SK-N-SH treated with all-trans-retinoic acid at 6 μM for 48 hours (cell line): Measurements from ENCODE around the gene TXNDC11.

Experiments
- ATAC-seq: fragments of 200-7000 bp; cut with Tn5 transposase; 3 replicates; pipeline ENCODE4 v1.9.1; 2020; ENCODE audit warnings: mild to moderate bottlenecking, moderate library complexity
- ARNTL ChIP-seq: fragments of 450-650 bp; formaldehyde crosslinking; IDR thresholded peaks from 2 replicates; pipeline ENCODE4 v1.5.0; 2020; ENCODE audit warnings: low read depth, mild to moderate bottlenecking, moderate library complexity, borderline replicate concordance
- BACH2 ChIP-seq: fragments of 250-450 bp; sonication (Bioruptor Pico); IDR thresholded peaks from 2 replicates; pipeline ENCODE4 v1.9.0; 2021; ENCODE audit warnings: mild to moderate bottlenecking, borderline replicate concordance
- CSDC2 ChIP-seq: fragments of 250-450 bp; sonication (Bioruptor Pico); IDR thresholded peaks from 2 replicates; pipeline ENCODE4 v1.5.0; 2020; ENCODE audit warnings: mild to moderate bottlenecking, moderate library complexity
- ISL1 ChIP-seq: fragments of 250-450 bp; sonication (Bioruptor Pico); IDR thresholded peaks from 2 replicates; pipeline ENCODE4 v2.1.2; 2022; ENCODE audit warnings: mild to moderate bottlenecking, moderate library complexity
- PPARA ChIP-seq: fragments of 250-450 bp; sonication (Bioruptor Pico); IDR thresholded peaks from 2 replicates; pipeline ENCODE4 v1.5.0; 2020; ENCODE audit warnings: mild to moderate bottlenecking, borderline replicate concordance
- RARB ChIP-seq: fragments of 250-450 bp; sonication (Bioruptor Pico); IDR thresholded peaks from 2 replicates; pipeline ENCODE4 v1.8.0; 2021; ENCODE audit warnings: mild to moderate bottlenecking, moderate library complexity
- SNAI2 ChIP-seq: fragments of 250-450 bp; sonication (Bioruptor Pico); IDR thresholded peaks from 2 replicates; pipeline ENCODE4 v1.5.0; 2020; ENCODE audit warnings: mild to moderate bottlenecking, moderate library complexity
- TCF4 ChIP-seq: fragments of 250-450 bp; sonication (Bioruptor Pico); IDR thresholded peaks from 2 replicates; pipeline ENCODE4 v1.8.0; 2021; ENCODE audit warnings: mild to moderate bottlenecking, moderate library complexity, borderline replicate concordance
- TOX ChIP-seq: fragments of 250-450 bp; sonication (Bioruptor Pico); IDR thresholded peaks from 2 replicates; pipeline ENCODE4 v1.8.0; 2021; ENCODE audit warnings: mild to moderate bottlenecking, moderate library complexity, borderline replicate concordance
- ZC3H10 ChIP-seq: fragments of 250-450 bp; sonication (Bioruptor Pico); IDR thresholded peaks from 2 replicates; pipeline ENCODE4 v1.5.1; 2021; ENCODE audit warnings: mild to moderate bottlenecking, moderate library complexity
- ZFP30 ChIP-seq: fragments of 450-650 bp; formaldehyde crosslinking; IDR thresholded peaks from 2 replicates; pipeline ENCODE4 v1.5.0; 2022; ENCODE audit warnings: mild to moderate bottlenecking, moderate library complexity
- ZNF565 ChIP-seq: fragments of 450-650 bp; formaldehyde crosslinking; conservative IDR thresholded peaks from 2 replicates; pipeline ENCODE4 v1.5.0; 2020; ENCODE audit warnings: low read depth, mild to moderate bottlenecking, moderate library complexity
- ZNF8 ChIP-seq: fragments of 450-650 bp; formaldehyde crosslinking; IDR thresholded peaks from 2 replicates; pipeline ENCODE4 v1.5.0; 2020; ENCODE audit warnings: mild to moderate bottlenecking, moderate library complexity
- TF ChIP-seq, protein P1 (sequence below): fragments of 250-450 bp; sonication (Bioruptor Pico); IDR thresholded peaks from 2 replicates; pipeline ENCODE4 v1.8.0; 2021; ENCODE audit warnings: low read depth, mild to moderate bottlenecking, moderate library complexity, borderline replicate concordance
- TF ChIP-seq, protein P2 (sequence below): fragments of 250-450 bp; sonication (Bioruptor Pico); IDR thresholded peaks from 2 replicates; pipeline ENCODE4 v1.8.0; 2020; ENCODE audit warnings: mild to moderate bottlenecking, moderate library complexity, borderline replicate concordance
- TF ChIP-seq, protein P3 (sequence below): fragments of 250-450 bp; sonication (Bioruptor Pico); IDR thresholded peaks from 2 replicates; pipeline ENCODE4 v1.5.1; 2021; ENCODE audit warnings: mild to moderate bottlenecking, moderate library complexity
- TF ChIP-seq, protein P4 (sequence below): fragments of 250-450 bp; sonication (Bioruptor Pico); IDR thresholded peaks from 2 replicates; pipeline ENCODE4 v1.5.1; 2020; ENCODE audit warnings: low read depth, mild to moderate bottlenecking, moderate library complexity
- TF ChIP-seq, protein P5 (sequence below): fragments of 250-450 bp; sonication (Bioruptor Pico); IDR thresholded peaks from 2 replicates; pipeline ENCODE4 v1.5.0; 2020; ENCODE audit warnings: mild to moderate bottlenecking, moderate library complexity

TXNDC11 gene

DNA sequence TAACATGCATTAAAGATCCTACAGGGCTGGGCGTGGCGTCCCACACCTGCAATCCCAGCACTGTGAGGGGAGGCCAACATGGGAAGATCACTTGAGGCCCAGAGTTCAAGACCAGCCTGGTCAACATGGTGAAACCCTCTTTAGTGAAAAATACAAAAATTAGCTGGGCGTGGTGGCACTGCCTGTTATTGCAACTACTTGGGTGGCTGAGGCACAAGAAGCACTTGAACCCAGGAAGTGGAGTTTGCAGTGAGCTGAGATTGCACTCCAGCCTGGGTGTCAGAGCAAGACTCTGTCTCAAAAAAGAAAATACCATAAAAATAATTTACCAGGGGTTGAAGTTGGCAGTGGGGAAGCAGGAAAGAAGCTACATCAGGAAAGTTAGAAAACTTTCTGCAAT, 12.9 kb downstream of the TXNDC11 start:
- no peak for TF ChIP-seq TCF4 (CRISPR knock-in tag)
- ATAC-seq: no peak

DNA sequence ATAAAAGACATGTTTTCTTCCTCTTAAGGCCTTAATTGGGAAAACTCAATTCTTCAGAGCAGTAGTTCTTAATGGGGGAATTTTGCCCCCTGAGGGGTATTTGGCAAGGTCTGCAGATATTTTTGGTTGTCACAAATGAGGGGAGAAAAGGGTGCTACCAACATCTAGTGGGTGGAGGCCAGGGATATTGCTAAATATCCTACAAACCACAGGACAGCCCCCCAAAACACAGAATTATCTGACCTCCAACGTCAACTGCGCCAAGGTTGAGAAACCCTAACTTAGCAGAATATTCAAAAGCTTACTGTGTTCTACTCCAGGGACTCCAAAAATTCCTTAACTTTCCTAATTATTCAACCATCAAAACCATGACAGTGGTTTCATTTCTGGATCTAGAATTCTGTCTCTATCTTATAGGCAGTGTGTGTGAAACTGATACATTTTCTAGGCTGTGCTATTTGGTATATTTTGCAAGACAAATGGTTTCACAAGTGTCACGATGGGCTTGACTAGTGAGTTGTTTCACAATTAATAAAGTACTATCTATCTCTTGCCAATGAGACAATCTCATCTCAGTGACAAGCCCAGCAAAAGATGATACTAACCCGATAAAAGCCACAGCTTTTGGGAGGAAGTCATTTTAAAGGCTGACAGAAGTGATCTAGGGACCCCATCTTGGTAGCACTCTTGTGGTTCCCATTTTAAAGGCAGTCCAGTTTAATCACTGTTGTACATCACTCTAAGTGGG, 14.7 kb downstream of the TXNDC11 start:
- ATAC-seq: no peak

DNA sequence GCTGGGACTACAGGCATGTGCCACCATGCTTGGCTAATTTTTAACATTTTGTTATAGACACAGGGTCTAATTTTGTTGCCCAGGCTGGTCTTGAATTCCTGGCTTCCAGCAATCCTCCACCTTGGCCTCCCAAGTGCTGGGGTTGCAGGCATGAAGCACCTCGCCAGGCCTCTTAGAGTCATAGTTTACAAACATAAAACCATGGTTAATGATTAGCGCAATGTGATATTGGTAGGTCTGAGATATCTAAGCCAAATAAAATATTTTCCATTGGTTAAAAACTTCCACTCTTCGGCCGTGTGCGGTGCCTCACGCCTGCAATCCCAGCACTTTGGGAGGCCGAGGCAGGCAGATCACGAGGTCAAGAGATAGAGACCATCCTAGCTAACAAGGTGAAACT, 16.6 kb downstream of the TXNDC11 start:
- no peak for ATAC-seq
- TF ChIP-seq, protein P1, sequence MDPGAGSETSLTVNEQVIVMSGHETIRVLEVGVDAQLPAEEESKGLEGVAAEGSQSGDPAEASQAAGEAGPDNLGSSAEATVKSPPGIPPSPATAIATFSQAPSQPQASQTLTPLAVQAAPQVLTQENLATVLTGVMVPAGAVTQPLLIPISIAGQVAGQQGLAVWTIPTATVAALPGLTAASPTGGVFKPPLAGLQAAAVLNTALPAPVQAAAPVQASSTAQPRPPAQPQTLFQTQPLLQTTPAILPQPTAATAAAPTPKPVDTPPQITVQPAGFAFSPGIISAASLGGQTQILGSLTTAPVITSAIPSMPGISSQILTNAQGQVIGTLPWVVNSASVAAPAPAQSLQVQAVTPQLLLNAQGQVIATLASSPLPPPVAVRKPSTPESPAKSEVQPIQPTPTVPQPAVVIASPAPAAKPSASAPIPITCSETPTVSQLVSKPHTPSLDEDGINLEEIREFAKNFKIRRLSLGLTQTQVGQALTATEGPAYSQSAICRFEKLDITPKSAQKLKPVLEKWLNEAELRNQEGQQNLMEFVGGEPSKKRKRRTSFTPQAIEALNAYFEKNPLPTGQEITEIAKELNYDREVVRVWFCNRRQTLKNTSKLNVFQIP (CRISPR knock-in tag): no peak
- TF ChIP-seq TOX (CRISPR knock-in tag) (no peak), ZFP30 (CRISPR knock-in tag) (no peak), SNAI2 (CRISPR knock-in tag) (no peak), RARB (CRISPR knock-in tag) (no peak), CSDC2 (no peak), ARNTL (CRISPR knock-in tag) (no peak), TCF4 (CRISPR knock-in tag) (no peak), ZNF8 (CRISPR knock-in tag) (no peak), ZC3H10 (no peak), BACH2 (CRISPR knock-in tag) (no peak), PPARA (CRISPR knock-in tag) (no peak), ISL1 (CRISPR knock-in tag) (no peak)
- TF ChIP-seq, protein P2, sequence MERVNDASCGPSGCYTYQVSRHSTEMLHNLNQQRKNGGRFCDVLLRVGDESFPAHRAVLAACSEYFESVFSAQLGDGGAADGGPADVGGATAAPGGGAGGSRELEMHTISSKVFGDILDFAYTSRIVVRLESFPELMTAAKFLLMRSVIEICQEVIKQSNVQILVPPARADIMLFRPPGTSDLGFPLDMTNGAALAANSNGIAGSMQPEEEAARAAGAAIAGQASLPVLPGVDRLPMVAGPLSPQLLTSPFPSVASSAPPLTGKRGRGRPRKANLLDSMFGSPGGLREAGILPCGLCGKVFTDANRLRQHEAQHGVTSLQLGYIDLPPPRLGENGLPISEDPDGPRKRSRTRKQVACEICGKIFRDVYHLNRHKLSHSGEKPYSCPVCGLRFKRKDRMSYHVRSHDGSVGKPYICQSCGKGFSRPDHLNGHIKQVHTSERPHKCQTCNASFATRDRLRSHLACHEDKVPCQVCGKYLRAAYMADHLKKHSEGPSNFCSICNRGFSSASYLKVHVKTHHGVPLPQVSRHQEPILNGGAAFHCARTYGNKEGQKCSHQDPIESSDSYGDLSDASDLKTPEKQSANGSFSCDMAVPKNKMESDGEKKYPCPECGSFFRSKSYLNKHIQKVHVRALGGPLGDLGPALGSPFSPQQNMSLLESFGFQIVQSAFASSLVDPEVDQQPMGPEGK: no peak
- TF ChIP-seq, protein P3, sequence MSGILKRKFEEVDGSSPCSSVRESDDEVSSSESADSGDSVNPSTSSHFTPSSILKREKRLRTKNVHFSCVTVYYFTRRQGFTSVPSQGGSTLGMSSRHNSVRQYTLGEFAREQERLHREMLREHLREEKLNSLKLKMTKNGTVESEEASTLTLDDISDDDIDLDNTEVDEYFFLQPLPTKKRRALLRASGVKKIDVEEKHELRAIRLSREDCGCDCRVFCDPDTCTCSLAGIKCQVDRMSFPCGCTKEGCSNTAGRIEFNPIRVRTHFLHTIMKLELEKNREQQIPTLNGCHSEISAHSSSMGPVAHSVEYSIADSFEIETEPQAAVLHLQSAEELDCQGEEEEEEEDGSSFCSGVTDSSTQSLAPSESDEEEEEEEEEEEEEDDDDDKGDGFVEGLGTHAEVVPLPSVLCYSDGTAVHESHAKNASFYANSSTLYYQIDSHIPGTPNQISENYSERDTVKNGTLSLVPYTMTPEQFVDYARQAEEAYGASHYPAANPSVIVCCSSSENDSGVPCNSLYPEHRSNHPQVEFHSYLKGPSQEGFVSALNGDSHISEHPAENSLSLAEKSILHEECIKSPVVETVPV (CRISPR knock-in tag): no peak
- TF ChIP-seq, protein P4, sequence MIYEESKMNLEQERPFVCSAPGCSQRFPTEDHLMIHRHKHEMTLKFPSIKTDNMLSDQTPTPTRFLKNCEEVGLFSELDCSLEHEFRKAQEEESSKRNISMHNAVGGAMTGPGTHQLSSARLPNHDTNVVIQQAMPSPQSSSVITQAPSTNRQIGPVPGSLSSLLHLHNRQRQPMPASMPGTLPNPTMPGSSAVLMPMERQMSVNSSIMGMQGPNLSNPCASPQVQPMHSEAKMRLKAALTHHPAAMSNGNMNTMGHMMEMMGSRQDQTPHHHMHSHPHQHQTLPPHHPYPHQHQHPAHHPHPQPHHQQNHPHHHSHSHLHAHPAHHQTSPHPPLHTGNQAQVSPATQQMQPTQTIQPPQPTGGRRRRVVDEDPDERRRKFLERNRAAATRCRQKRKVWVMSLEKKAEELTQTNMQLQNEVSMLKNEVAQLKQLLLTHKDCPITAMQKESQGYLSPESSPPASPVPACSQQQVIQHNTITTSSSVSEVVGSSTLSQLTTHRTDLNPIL (CRISPR knock-in tag): no peak
- TF ChIP-seq, all 23 proteins: peak for 0

More for the DNA sequence above, 14.7 kb downstream of the TXNDC11 start:
- TF ChIP-seq, protein P4 (CRISPR knock-in tag): no peak
- TF ChIP-seq CSDC2: no peak
- no peak for TF ChIP-seq ZFP30 (CRISPR knock-in tag)
- no peak for TF ChIP-seq RARB (CRISPR knock-in tag)
- TF ChIP-seq, protein P3 (CRISPR knock-in tag): no peak
- TF ChIP-seq BACH2 (CRISPR knock-in tag): no peak
- TF ChIP-seq, protein P5, sequence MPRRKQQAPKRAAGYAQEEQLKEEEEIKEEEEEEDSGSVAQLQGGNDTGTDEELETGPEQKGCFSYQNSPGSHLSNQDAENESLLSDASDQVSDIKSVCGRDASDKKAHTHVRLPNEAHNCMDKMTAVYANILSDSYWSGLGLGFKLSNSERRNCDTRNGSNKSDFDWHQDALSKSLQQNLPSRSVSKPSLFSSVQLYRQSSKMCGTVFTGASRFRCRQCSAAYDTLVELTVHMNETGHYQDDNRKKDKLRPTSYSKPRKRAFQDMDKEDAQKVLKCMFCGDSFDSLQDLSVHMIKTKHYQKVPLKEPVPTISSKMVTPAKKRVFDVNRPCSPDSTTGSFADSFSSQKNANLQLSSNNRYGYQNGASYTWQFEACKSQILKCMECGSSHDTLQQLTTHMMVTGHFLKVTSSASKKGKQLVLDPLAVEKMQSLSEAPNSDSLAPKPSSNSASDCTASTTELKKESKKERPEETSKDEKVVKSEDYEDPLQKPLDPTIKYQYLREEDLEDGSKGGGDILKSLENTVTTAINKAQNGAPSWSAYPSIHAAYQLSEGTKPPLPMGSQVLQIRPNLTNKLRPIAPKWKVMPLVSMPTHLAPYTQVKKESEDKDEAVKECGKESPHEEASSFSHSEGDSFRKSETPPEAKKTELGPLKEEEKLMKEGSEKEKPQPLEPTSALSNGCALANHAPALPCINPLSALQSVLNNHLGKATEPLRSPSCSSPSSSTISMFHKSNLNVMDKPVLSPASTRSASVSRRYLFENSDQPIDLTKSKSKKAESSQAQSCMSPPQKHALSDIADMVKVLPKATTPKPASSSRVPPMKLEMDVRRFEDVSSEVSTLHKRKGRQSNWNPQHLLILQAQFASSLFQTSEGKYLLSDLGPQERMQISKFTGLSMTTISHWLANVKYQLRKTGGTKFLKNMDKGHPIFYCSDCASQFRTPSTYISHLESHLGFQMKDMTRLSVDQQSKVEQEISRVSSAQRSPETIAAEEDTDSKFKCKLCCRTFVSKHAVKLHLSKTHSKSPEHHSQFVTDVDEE: no peak
- no peak for TF ChIP-seq ZNF565 (CRISPR knock-in tag)
